ENCODE data around the gene SEMA4B. TPM values are rescaled to one million over a fixed set of nuclear protein-coding genes. Genes with fewer than 3 reads are reported as not detected.

The SEMA4B gene
- total RNA-seq, 1 experiment from 2014 or later: 13.2 TPM

DNA sequence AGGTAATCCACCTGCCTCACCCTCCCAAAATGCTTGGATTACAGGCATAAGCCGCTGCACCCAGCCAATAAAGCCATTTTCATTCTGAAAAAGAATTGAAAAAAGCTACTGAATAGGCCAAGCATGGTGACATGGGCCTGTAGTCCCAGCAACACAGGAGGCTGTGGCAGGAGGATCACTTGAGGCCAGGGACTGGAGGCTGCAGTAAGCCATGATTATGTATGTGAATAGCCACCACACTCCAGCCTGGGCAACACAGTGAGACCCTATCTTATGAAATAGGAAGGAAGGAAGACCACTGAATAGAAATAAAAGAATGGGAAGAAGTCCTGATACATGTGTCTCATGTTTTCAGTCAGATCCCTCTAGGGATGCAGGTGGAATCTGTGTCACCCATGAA, 36.0 kb upstream of the SEMA4B start:
- no peaks in the 10 kb centered on the region for H3K27me3 ChIP-seq (replicated peaks; ENCODE audit: insufficient read depth, low read depth, low read length, poor library complexity)
- ChIA-PET CTCF (no interaction called here), POLR2A (ENCODE audit: low non-redundant PET) (no interaction called here)
- no peaks in the 10 kb centered on the region for H3K9me3 ChIP-seq (ENCODE audit: low read depth, low read length, poor library complexity, severe bottlenecking)
- intact Hi-C loops (cut with micrococcal nuclease; ENCODE audit: unreplicated experiment): no loop called here
- no peak overlapping the region for H3K27ac ChIP-seq (ENCODE audit: low read depth, low read length, poor library complexity, severe bottlenecking)
- DNase-seq (ENCODE audit: low spot score): no peak
- H3K4me3 ChIP-seq (ENCODE audit: low read depth, low read length, poor library complexity, severe bottlenecking): no peak overlapping the region
- BruUV-seq (replicated peaks): no TSS peak
- no peaks in the 10 kb centered on the region for H3K36me3 ChIP-seq (ENCODE audit: insufficient read depth, low read length, poor library complexity, severe bottlenecking)
- peaks cover 7% of the 10 kb centered on the region for H3K4me1 ChIP-seq (ENCODE audit: insufficient read depth, low read length, poor library complexity, severe bottlenecking)
- TF ChIP-seq, protein P1, sequence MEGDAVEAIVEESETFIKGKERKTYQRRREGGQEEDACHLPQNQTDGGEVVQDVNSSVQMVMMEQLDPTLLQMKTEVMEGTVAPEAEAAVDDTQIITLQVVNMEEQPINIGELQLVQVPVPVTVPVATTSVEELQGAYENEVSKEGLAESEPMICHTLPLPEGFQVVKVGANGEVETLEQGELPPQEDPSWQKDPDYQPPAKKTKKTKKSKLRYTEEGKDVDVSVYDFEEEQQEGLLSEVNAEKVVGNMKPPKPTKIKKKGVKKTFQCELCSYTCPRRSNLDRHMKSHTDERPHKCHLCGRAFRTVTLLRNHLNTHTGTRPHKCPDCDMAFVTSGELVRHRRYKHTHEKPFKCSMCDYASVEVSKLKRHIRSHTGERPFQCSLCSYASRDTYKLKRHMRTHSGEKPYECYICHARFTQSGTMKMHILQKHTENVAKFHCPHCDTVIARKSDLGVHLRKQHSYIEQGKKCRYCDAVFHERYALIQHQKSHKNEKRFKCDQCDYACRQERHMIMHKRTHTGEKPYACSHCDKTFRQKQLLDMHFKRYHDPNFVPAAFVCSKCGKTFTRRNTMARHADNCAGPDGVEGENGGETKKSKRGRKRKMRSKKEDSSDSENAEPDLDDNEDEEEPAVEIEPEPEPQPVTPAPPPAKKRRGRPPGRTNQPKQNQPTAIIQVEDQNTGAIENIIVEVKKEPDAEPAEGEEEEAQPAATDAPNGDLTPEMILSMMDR (conservative IDR thresholded peaks at IDR 0.05; ENCODE audit: low read depth, low read length): no peak
- TF ChIP-seq EZH2 (IDR thresholded peaks at IDR 0.05; ENCODE audit: borderline replicate concordance, low read depth, low read length, poor library complexity, severe bottlenecking): no peak

DNA sequence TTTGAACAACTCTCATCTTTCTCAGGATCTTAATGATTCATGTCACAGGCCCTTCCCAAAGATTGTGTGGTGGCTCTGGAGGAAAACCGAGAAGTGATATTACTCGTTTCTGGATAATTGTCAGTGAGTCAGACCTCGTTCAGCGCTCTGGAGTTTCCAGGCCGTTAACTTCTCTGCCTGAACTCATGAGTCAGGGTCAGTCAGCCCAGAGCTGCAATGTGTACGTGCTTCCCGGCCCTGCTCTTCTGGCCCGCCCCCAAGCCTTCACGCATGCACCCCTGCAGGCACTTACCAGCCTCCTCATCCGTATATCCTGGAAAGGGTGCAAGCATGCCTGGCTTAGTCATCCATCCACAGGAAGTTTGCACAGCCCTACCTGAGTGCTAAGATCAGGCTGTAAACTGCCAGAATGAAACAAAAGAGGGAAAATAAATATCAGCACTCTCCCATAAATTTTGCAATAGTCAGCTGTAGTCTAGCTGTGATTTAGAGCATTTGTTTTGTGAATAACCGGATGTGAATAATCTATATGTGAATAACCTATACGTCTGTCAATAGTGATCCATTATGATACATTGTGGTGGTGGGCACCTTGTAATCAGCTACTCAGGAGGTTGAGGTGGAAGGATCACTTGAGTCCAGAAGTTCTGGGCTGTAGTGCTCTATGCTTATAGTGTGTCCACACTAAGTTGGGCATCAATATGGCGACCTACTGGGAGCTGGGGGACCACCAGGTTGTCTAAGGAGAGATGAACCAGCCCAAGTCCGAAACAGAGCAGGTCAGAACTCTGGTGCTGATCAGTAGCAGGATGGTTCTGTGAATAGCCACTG, 35.3 kb upstream of the SEMA4B start:
- H3K4me1 ChIP-seq (ENCODE audit: insufficient read depth, low read length, poor library complexity, severe bottlenecking): peaks cover 7% of the 10 kb centered on the region
- H3K36me3 ChIP-seq (ENCODE audit: insufficient read depth, low read length, poor library complexity, severe bottlenecking): no peaks in the 10 kb centered on the region
- TF ChIP-seq, protein P1 (conservative IDR thresholded peaks at IDR 0.05; ENCODE audit: low read depth, low read length): no peak
- no peak for TF ChIP-seq EZH2 (IDR thresholded peaks at IDR 0.05; ENCODE audit: borderline replicate concordance, low read depth, low read length, poor library complexity, severe bottlenecking)
- H3K4me3 ChIP-seq (ENCODE audit: low read depth, low read length, poor library complexity, severe bottlenecking): no peak overlapping the region
- peak; percentile 79 for DNase-seq (ENCODE audit: low spot score)
- ChIA-PET POLR2A (ENCODE audit: low non-redundant PET) (no interaction called here), CTCF (interaction anchor here (0.6 kb wide), 1 partner anchor 10 kb away, joined by 3 read pairs; no protein-coding TSS in a partner anchor)
- H3K27ac ChIP-seq (ENCODE audit: low read depth, low read length, poor library complexity, severe bottlenecking): no peak overlapping the region
- intact Hi-C loops (cut with micrococcal nuclease; ENCODE audit: unreplicated experiment): no loop called here
- no TSS peak for BruUV-seq (replicated peaks)
- H3K9me3 ChIP-seq (ENCODE audit: low read depth, low read length, poor library complexity, severe bottlenecking): no peaks in the 10 kb centered on the region
- no peaks in the 10 kb centered on the region for H3K27me3 ChIP-seq (replicated peaks; ENCODE audit: insufficient read depth, low read depth, low read length, poor library complexity)

DNA sequence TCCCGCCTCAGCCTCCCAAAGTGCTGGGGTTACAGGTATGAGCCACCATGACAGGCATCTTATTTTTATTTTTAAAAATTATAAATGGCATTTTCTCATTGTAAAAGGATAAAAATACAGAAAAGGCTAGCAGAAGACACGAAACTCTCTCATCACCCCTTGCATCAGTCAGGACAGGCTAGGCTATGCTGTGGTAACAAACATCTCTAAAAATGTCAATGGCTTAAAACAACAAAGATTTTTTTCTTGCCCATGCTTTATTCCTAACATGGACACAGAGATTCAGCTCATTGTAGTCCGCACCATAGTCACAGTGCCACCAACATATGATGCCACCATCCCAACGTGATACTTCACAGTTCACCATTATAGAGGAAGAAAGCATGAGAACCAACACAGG, 34.0 kb upstream of the SEMA4B start:
- CTCF ChIA-PET: no interaction called here
- H3K4me1 ChIP-seq (ENCODE audit: insufficient read depth, low read length, poor library complexity, severe bottlenecking): peaks cover 7% of the 10 kb centered on the region
- no peaks in the 10 kb centered on the region for H3K27me3 ChIP-seq (replicated peaks; ENCODE audit: insufficient read depth, low read depth, low read length, poor library complexity)
- H3K36me3 ChIP-seq (ENCODE audit: insufficient read depth, low read length, poor library complexity, severe bottlenecking): no peaks in the 10 kb centered on the region
- POLR2A ChIA-PET (ENCODE audit: low non-redundant PET): no interaction called here
- BruUV-seq (replicated peaks): no TSS peak
- no peak overlapping the region for H3K4me3 ChIP-seq (ENCODE audit: low read depth, low read length, poor library complexity, severe bottlenecking)
- H3K9me3 ChIP-seq (ENCODE audit: low read depth, low read length, poor library complexity, severe bottlenecking): no peaks in the 10 kb centered on the region
- H3K27ac ChIP-seq (ENCODE audit: low read depth, low read length, poor library complexity, severe bottlenecking): no peak overlapping the region
- no peak for TF ChIP-seq EZH2 (IDR thresholded peaks at IDR 0.05; ENCODE audit: borderline replicate concordance, low read depth, low read length, poor library complexity, severe bottlenecking)
- TF ChIP-seq, protein P1 (conservative IDR thresholded peaks at IDR 0.05; ENCODE audit: low read depth, low read length): no peak
- DNase-seq (ENCODE audit: low spot score): no peak
- intact Hi-C loops (cut with micrococcal nuclease; ENCODE audit: unreplicated experiment): no loop called here

Measured in A673 (cell line).